ENCODE measurements around the gene MRPS17.
"Not testable (repeated sequence)": the region's sequence is repeated elsewhere in the genome, so short reads cannot be mapped to it uniquely, and the experiment has no call there.

MRPS17 gene

DNA sequence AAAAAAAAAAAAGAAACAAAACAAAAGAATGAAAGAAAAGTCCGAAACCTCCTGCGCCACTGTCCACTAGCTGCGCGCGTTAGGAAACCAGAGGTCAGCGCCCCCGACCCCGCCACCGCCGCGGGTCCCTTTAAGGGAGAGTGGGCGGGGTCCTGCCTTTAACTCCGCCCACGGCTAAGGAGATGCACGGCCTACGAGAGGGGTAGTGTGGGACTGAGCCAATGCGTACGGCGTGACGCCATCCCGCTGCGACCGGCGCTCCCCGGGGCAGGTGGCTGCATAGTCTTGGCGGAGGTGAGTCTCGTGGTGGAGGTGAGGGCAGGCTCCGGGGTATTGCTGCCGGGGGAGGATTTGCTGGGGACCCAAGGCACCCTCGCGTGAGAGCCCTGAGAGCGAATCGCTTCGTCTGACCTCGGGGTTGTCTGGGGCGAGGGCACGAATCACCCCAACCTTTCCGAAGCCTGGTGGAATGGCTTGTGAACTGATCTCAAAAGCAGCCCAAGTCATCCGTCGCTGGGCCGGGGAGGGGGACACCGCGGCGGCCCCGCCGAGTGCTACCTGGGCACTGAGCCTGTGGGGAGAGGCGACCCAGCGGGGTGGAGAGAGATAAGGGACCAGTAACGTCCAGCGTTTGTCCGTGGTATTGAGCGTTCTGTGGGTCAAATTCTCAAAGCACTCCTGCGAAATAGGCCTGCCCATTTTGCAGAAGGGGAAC lies at the start of gene MRPS17:
MRPS17 (plus strand) TSS at position 241 of the 715 bp plus-strand sequence. CDS start 1,319 bp downstream, outside the sequence.
- DNase-seq, result peak; percentile 91 to 98 (median 95)
- intact Hi-C loops (cut with DNase I), result no loop called here

DNA sequence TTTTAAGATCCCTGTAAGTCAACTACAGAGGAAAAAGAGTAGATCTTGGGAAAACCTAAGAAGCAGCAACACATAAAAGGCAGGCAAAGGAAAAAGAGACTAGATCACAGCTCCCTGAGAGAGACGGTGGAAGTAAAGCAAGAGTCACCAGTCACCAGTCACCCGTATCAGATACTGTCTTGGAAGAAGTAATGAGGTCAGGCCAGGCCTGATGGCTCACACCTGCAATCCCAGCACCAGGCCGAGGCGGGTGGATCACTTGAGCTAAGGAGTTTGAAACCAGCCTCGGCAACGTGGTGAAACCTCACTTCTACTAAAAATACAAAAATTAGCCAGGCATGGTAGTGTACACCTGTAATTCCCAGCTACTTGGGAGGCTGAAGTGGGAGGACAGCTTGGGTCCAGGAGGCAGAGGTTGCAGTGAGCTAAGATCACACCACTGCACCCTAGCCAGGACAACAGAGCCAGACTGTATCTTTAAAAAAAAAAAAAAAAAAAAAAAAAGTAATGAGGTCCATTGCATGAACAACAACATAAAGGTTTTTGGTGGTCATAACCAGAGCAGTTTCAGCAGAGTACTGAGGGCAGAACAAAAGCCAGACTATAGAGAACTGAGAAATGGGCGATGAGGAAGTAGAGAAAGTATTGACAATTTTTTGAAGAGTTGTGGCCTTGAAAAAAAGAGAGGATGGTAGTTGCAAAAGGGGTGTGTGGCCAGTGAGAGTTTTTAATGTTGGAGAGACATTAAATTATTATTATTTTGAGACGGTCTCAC lies 47.5 kb upstream of the MRPS17 start:
- no peak for DNase-seq
- intact Hi-C loops (cut with DNase I), result no loop called here

DNA sequence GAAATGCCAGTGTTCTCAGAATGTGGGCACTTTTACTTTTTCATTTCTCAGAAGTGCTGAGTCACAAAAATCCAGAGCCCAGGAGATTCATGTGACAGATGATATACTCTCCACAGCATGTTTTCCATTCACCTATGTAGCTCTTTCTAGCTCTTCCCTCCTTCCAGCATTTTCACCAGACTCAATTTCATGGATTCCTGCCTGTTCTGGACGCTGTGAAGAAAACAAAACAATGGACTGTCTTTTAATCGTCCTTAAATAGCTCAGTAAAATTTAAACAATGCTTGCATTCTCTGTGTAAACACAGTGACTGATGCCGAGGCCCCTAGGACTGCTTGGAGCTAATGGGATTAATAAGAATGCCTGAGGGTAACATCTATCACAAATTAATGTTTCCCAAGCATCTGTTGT lies 38.9 kb upstream of the MRPS17 start:
- peak in 6 of 42 donors; percentile 16 to 46 (median 21) for DNase-seq
- intact Hi-C loops (cut with DNase I), result no loop called here

DNA sequence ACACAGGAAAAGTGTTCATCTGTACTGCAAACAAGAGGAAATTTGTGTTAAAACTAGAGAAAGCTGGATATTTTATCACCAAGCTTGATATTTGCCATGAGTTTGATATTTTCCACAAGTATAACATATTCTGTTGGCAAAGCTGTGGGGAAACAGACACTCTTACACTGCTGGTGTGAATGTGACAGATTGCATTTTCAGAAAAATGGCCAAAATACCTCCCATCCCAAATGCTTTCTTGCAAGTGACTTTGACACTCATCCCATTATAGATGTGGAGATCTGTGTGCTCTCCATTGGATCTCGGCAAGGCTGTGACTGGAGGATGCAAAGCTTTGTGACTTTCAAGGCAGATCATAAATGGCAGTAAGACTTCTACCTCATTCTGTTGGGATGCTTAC lies 33.9 kb upstream of the MRPS17 start:
- DNase-seq, result no peak
- intact Hi-C loops (cut with DNase I), result no loop called here

DNA sequence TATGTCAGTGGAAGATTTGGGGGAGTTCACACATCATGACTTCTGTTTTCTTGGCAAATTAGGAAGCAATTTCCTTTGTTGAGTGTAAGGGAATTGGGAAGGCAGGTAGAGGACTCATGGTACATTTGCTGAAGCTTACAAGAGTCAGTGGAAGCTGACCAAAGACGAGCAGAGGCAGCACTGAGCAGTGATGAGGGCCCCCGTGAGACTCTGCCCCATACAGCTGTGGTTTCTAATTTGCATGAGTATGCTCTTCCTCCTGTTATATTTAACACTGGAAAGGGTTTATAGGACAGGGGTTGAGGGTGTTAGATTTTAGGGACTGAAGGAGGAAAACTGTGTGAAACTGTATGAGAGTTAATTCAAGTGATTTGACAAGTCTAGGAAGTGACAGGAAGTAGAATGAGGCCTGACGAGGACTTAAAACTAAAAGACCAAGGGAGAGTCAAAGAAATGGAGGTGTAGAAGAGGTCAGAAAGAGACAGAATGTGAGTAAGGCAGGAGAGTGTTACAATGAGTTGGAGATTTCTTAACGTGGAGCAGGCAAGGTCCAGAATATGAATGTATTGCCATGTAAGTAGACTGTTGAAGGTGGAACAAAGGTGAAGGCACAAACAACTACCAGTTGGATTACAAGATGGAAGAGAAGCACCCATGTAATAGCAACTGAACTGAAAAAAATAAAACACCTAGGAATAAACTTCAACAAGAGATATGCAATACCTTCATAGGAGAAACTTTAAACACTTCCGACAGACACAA lies 23.5 kb upstream of the MRPS17 start:
- intact Hi-C loops (cut with DNase I), result no loop called here
- no peak for DNase-seq

DNA sequence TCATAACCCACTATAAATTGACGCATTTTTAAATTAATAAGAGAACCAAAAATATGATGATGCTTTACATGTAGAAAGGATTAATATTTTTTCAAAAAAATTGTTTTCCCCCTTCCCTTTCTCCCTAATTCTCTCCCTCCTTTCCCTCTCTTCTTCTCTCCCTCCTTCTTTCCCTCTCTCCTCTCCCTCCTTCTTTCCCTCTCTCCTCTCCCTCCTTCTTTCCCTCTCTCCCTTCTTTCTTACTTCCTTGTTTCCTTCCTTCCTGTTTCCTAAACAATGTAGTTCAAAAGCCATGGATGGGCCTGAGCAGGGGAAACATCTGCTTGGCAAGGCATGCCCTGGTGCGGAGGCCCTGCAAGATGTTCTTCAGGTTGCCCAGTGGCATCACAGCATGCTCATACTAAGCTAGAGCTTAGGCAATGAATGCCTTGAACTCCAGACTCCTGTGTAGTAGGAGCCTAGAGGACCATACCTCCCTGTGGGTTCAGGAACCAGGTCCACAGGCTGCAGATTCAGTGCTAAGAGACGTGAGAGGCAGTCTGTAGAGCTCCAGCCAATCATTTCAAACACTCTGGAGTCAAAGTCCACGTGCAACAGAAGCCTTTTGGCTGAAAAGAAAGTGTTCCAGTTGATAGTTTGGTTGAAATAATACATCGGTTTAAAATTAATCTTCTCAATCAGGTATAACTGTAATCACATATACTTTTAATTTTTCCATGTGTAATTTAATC lies 20.1 kb upstream of the MRPS17 start:
- DNase-seq, result no peak
- intact Hi-C loops (cut with DNase I), result no loop called here

DNA sequence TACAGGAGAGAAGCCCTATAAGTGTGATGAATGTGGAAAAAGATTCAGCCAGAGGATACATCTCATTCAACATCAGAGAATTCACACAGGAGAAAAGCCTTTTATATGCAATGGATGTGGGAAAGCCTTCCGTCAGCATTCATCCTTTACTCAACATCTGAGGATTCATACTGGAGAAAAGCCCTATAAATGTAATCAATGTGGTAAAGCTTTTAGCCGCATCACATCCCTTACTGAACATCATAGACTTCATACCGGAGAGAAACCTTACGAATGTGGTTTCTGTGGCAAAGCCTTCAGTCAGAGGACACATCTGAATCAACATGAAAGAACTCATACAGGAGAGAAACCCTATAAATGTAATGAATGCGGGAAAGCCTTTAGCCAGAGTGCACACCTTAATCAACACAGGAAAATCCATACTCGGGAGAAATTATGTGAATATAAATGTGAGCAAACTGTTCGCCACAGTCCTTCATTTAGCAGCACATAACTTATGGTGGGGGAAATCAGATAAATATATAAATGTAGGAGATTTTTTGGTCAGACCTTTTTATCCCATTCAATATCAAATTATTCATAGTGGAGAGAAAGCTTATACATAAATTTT lies 12.1 kb upstream of the MRPS17 start:
- no peak for DNase-seq
- intact Hi-C loops (cut with DNase I), result no loop called here

DNA sequence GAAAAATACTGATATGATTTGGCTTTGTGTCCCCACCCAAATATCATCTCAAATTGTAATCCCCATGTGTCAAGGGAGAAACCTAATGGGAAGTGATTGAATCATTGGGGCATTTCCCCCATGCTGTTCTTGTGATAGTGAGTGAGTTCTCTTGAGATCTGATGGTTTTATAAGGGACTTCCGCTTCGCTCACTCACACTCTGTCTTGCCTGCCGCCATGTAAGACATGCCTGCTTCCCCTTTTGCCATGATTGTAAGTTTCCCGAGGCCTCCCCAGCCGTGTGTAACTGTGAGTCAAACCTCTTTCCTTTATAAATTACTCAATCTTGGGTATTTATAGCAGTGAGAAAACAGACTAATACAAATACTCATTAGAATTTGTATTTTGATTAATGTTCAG lies 5.1 kb upstream of the MRPS17 start:
- DNase-seq, result no peak
- intact Hi-C loops (cut with DNase I), result no loop called here

DNA sequence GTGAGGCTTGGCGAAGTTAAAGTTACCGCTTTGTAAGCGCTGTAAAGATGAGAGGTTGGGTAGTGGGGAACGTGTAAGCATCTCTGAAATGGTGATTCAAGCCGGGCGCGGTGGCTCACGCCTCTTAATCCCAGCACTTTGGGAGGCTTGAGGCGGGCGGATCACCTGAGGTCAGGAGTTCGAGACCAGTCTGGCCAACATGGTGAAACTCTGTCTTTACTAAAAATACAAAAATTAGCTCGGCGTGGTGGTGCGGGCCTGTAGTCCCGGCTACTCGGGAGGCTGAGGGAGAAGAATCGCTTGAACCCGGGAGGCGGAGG lies 635 bp downstream of the MRPS17 start:
- DNase-seq; intact Hi-C loops (cut with DNase I): not testable (repeated sequence)

DNA sequence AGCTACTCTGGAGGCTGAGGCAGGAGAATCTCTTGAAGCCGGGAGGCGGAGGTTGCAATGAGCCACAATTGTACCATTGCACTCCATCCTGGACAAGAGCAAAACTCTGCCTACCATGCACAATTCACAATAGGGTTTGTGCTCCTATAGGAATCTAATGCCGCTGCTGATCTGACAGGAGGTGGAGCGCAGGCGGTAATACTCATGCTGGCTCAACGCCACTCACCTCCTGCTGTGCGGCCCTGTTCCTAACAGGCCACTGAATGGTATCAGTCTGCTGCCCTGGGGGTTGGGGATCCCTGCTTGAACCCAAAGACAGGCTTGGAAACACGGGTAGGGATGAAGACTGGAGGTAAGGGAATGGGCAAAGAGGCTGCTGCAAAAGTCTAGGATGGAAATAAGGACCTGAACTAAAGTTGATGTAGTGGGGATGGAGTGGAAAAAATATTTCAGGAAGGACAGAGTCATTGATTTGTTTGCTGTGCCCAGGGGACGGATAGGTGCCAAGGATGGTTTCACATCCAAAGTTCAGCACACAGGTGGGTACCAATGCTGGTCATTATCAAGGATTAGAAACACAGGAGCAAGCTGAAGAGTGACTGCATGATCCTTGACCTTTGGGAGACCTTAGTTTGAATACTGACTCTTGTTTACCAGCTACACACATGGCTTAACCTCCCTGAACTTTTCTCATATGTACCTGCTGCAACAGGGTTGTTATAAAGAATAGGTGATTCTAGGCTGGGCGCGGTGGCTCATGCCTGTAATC lies 2.2 kb downstream of the MRPS17 start:
- no peak for DNase-seq
- intact Hi-C loops (cut with DNase I), result no loop called here

DNA sequence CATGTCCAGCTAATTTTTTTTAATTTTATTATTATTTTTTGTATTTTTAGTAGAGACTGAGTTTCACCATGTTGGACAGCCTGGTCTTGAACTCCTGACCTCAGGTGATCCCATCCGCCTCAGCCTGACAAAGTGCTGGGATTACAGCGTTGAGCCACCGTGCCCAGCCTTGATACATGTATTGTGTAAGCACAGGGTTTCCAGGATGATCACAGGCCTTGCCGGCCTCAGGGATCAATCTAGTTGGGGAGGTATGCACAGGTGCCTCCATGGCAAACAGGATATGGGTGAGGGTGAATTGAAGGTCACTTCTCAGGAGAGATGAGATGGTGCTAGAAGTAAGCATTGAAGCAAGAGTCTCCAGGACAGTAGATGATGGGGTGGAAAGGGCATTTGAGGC lies 5.5 kb downstream of the MRPS17 start:
- no peak for DNase-seq
- intact Hi-C loops (cut with DNase I), result no loop called here

DNA sequence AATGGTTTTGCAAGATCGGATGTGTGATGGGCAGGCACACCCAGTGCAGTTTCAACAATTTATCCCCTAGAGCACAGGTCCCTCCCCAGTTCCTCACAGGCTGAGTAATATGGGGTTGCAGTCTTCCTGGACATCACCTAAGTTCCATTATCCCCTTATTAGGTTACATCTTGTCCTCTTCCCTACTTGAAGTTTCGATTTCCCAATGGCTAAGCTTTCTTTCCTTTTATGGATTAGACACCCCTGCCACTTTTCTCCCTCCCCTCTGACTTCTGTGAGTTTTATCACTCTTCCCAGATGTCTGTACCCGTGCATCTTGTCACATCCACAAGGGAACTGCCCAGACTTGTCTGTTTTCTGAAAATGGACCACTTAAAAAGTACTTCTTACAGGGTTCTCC lies 10.3 kb downstream of the MRPS17 start:
- intact Hi-C loops (cut with DNase I), result loop anchor here (5.0 kb wide), 2 partner anchors 45 to 70 kb away; no protein-coding TSS in a partner anchor
- peak in 1 of 42 donors; percentile 3 for DNase-seq

DNA sequence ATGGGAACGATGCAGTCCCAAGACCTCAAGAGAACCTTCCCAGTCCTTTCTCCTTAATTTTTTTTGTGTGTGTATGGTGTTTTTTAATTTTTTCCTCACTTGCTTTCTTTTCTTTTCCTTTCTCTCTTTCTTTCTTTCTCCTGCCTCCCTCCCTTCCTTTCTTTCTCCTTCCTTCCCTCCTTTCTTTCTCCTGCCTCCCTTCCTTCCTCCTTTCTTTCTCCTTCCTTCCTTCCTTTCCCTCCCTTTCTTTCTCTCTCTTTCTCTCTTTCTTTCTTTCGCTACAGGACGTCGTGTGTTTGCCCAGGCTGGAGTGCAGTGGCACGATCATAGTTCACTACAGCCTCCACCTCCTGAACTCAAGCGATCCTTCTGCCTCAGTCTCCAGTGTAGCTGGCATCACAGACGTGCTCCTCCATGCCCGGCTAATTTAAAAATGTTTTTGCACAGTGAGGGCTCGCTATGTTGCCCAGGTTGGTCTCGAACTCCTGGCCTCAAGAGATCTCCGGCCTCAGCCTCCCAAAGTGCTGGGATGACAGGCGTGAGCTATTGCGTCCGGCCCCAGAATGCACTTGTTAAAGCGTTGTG lies 12.0 kb downstream of the MRPS17 start:
- DNase-seq, result no peak
- intact Hi-C loops (cut with DNase I), result loop anchor here (2.0 to 5.0 kb wide), 3 partner anchors 44 to 87 kb away; partner anchors contain the start of genes CCT6A and PSPH

DNA sequence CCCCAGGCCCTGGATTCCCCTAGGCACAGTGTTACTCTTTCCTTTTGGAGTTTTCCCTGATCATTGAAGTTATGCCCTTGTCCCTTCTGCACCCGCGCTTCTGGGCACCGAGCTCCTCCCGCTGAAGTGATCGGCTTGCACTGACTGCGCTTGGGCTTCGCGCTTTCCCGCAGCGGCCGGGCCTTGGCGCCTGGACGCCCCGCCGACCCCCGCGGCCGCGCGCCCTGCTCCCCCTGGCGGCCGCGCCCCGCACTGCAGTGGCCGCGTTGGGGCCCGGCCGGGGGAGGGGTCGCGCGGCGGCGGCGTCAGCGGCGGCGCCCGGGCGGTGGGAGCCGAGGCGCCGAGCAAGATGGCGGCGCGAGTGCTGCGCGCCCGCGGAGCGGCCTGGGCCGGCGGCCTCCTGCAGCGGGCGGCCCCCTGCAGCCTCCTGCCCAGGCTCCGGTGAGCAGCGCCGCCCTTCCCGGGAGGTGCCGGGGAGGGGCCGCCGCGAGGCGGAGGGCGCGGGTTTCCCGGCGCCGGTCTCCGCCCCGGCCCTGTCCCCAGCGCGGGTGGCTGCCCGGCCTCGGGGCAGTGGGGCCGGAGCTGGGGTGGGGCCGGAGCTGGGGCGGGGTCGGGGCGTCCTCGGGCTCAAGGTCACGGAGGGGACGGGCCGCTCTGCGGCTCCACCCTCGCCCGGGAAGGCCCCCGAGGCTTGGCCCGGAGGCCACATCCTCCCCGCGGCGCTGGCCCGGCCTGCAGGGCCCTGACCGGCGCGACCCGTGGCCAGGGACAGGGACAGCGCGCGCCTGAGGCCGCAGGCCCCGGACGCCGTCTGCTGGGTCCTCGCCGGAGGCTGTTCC lies 12.8 kb downstream of the MRPS17 start, which contains the start of gene NIPSNAP2:
NIPSNAP2 (plus strand) TSS at position 325 of the 839 bp plus-strand sequence; CDS start at position 350, 25 bp downstream.
- DNase-seq, result peak in 41 of 42 donors; percentile 16 to 87 (median 73)
- intact Hi-C loops (cut with DNase I), result loop anchor here (2.0 to 5.0 kb wide), 3 partner anchors 43 to 86 kb away; partner anchors contain the start of genes CCT6A and PSPH

DNA sequence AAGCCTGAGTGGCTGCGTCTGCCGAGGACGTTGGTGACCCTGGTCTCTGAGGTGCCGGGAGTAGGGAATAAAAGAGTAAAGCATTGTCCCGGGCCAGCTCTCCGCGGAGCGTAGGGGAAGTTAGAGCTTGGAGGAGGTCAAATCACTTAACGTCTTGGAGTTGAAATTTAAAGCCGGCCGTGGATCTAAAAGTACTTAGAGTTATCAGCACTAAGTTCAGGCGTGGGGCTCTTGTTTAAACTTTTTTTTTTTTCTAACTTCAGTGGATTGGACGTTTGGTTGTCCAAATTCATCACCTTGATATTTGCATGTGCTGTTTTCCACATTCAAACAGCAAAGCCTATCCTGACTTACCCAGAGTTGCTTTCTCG lies 13.4 kb downstream of the MRPS17 start:
- intact Hi-C loops (cut with DNase I), result loop anchor here (2.0 kb wide), 1 partner anchor 86 kb away; the partner anchor contains the start of genes CCT6A and PSPH
- DNase-seq, result peak in 1 of 42 donors; percentile 13

DNA sequence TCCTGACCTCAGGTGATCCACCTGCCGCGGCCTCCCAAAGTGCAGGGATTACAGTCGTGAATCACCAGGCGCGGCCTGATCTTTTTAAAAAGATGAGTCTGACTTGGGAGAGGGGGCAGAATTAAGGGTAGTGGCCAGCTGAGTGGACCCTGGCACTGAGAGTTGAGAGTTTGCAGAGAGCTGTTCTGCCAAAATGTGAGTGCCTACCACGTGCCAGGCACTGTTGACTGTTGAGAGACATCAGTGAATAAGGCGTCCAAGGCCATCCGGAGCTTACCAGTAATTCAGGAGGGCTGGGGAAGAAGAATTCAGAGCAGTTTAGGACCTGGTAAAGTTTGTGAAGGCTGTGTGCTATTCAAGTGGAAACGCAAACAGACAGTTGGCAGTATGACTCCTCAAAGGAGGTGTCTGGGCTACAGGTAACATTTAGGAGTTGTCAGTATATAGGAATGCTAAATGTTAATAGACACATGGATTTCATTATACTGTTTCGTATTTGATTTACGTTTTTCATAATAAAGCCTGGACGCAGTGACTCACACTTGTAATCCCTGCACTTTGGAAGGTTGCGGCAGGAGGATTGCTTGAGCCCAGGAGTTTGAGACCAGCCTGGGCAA lies 14.2 kb downstream of the MRPS17 start:
- intact Hi-C loops (cut with DNase I), result loop anchor here (2.0 kb wide), 1 partner anchor 85 kb away; the partner anchor contains the start of genes CCT6A and PSPH
- peak in 12 of 42 donors; percentile 26 to 65 (median 36) for DNase-seq
